IMR-90 (cell line): ENCODE measurements around the gene DYRK1B. TPM values are rescaled to one million over a fixed set of nuclear protein-coding genes. Genes with fewer than 3 reads are reported as not detected.

Source experiments
- ATAC-seq: fragments of 200-7000 bp; cut with Tn5 transposase; 2 replicates; pipeline ENCODE4 v1.9.1; 2020; ENCODE audit warnings: low read depth, mild to moderate bottlenecking, moderate library complexity
- BruUV-seq: library from RNA; stranded (reverse); fragments of 400-500 nt; replicated peaks from 2 replicates; lab custom pipeline; 2021; lab: Mats Ljungman, UMichigan
- CTCF ChIA-PET: fragments of 300-600 bp; formaldehyde crosslinking; extraction: SDS; loops from one replicate; lab custom pipeline; 2021; ENCODE audit warnings: antibody characterized with exemption; lab: Yijun Ruan, JAX
- POLR2A ChIA-PET: fragments of 300-600 bp; sonication (Branson Sonifier 250); formaldehyde crosslinking; loops from one replicate; lab custom pipeline; 2022; ENCODE audit warnings: antibody characterized with exemption; ENCODE audit not compliant: unreplicated experiment; lab: Charles Lee
- DNase-seq: peaks from one replicate; pipeline ENCODE4 v3.0.0; 2013
- H2AFZ ChIP-seq: replicated peaks from 2 replicates; pipeline ENCODE3; 2013; ENCODE audit warnings: low read length, mild to moderate bottlenecking; ENCODE audit not compliant: poor library complexity
- H2AK5ac ChIP-seq: 2 replicates; pipeline ENCODE4 v1.6.1; 2013; ENCODE audit warnings: low read depth, low read length, inconsistent platforms
- H2AK9ac ChIP-seq: replicated peaks from 2 replicates; pipeline ENCODE3; 2013; ENCODE audit warnings: mild to moderate bottlenecking, low read depth, low read length, moderate library complexity; ENCODE audit not compliant: poor library complexity
- H2BK120ac ChIP-seq: 2 replicates; pipeline ENCODE4 v1.6.1; 2013; ENCODE audit warnings: low read depth, low read length, inconsistent platforms
- H2BK15ac ChIP-seq: 3 replicates; pipeline ENCODE4 v1.6.1; 2013; ENCODE audit warnings: low read depth, low read length, inconsistent platforms
- H2BK20ac ChIP-seq: 2 replicates; pipeline ENCODE4 v1.6.1; 2013; ENCODE audit warnings: low read depth, mild to moderate bottlenecking, inconsistent platforms, low read length, moderate library complexity
- H2BK5ac ChIP-seq: 2 replicates; pipeline ENCODE4 v1.6.1; 2013; ENCODE audit warnings: mild to moderate bottlenecking, low read depth, low read length, inconsistent platforms; ENCODE audit not compliant: poor library complexity, severe bottlenecking
- H3K14ac ChIP-seq: replicated peaks from 2 replicates; pipeline ENCODE4 v1.6.1; 2013; ENCODE audit warnings: low read depth, low read length, inconsistent platforms
- H3K18ac ChIP-seq: 2 replicates; pipeline ENCODE4 v1.6.1; 2013; ENCODE audit warnings: low read depth, low read length, control low read depth
- H3K23ac ChIP-seq: 2 replicates; pipeline ENCODE4 v1.6.1; 2013; ENCODE audit warnings: low read depth, low read length, inconsistent platforms
- H3K27ac ChIP-seq: 2 replicates; pipeline ENCODE4 v1.5.1; 2013; ENCODE audit warnings: mild to moderate bottlenecking, control low read depth, low read length; ENCODE audit not compliant: insufficient read depth
- H3K27me3 ChIP-seq: 2 replicates; pipeline ENCODE4 v1.6.1; 2013; ENCODE audit warnings: low read length; ENCODE audit not compliant: control insufficient read depth, insufficient read depth
- H3K36me3 ChIP-seq: 2 replicates; pipeline ENCODE4 v1.6.1; 2013; ENCODE audit warnings: low read length, mixed read lengths; ENCODE audit not compliant: control insufficient read depth, insufficient read depth
- H3K4ac ChIP-seq: 2 replicates; pipeline ENCODE4 v1.6.1; 2013; ENCODE audit warnings: low read depth, low read length, inconsistent platforms
- H3K4me1 ChIP-seq: 2 replicates; pipeline ENCODE4 v1.6.1; 2013; ENCODE audit warnings: low read length, mixed read lengths; ENCODE audit not compliant: control insufficient read depth, insufficient read depth
- H3K4me2 ChIP-seq: 2 replicates; pipeline ENCODE4 v1.6.1; 2013; ENCODE audit warnings: low read depth, mild to moderate bottlenecking, control low read depth, low read length, moderate library complexity
- H3K4me3 ChIP-seq: 2 replicates; pipeline ENCODE4 v1.5.1; 2013; ENCODE audit warnings: low read depth, mild to moderate bottlenecking, control low read depth, low read length, moderate library complexity; ENCODE audit not compliant: insufficient read depth
- H3K56ac ChIP-seq: 2 replicates; pipeline ENCODE4 v1.6.1; 2013; ENCODE audit warnings: low read length, inconsistent platforms; ENCODE audit not compliant: insufficient read depth; ENCODE audit errors: extremely low read depth
- H3K79me1 ChIP-seq, 2 experiments: 2 replicates each; pipeline ENCODE4 v1.6.1; 2013; ENCODE audit warnings: low read length in 2 of 2, inconsistent platforms in 1 of 2, low read depth in 1 of 2
- H3K9ac ChIP-seq: 2 replicates; pipeline ENCODE4 v1.6.1; 2013; ENCODE audit warnings: low read depth, low read length, control low read depth
- H3K9me1 ChIP-seq: 2 replicates; pipeline ENCODE4 v1.6.1; 2013; ENCODE audit warnings: low read length, inconsistent platforms; ENCODE audit not compliant: insufficient read depth
- H3K9me3 ChIP-seq: 2 replicates; pipeline ENCODE4 v1.6.1; 2013; ENCODE audit warnings: low read length; ENCODE audit not compliant: control insufficient read depth, insufficient read depth
- H4K20me1 ChIP-seq: 2 replicates; pipeline ENCODE4 v1.6.1; 2013; ENCODE audit warnings: low read length, inconsistent platforms; ENCODE audit not compliant: insufficient read depth
- H4K5ac ChIP-seq: 2 replicates; pipeline ENCODE4 v1.6.1; 2013; ENCODE audit warnings: mild to moderate bottlenecking, low read depth, low read length, control low read depth
- H4K8ac ChIP-seq, 2 experiments: 2 replicates each; pipeline ENCODE4 v1.6.1; 2013; ENCODE audit warnings: low read depth in 2 of 2, low read length in 2 of 2, control low read depth in 1 of 2, inconsistent platforms in 1 of 2
- H4K91ac ChIP-seq: 2 replicates; pipeline ENCODE4 v1.6.1; 2013; ENCODE audit warnings: low read depth, low read length, inconsistent platforms; ENCODE audit not compliant: insufficient read depth
- CEBPB ChIP-seq: IDR thresholded peaks from 2 replicates; pipeline ENCODE4 v1.6.1; 2012; ENCODE audit warnings: low read depth, low read length, improper control_type of control experiment
- CHD1 ChIP-seq: IDR thresholded peaks from 2 replicates; pipeline ENCODE4 v1.6.1; 2012; ENCODE audit warnings: low read depth, low read length, improper control_type of control experiment
- CTCF ChIP-seq: conservative IDR thresholded peaks from 2 replicates; pipeline ENCODE4 v1.5.1; 2012; ENCODE audit warnings: mild to moderate bottlenecking, low read depth, low read length, improper control_type of control experiment
- FOS ChIP-seq: fragments of 150-350 bp; IDR thresholded peaks from 2 replicates; pipeline ENCODE4 v1.6.1; 2016; ENCODE audit warnings: low read depth, low read length
- MAFK ChIP-seq: IDR thresholded peaks from 2 replicates; pipeline ENCODE4 v1.6.1; 2012; ENCODE audit warnings: low read depth, low read length, improper control_type of control experiment
- NFE2L2 ChIP-seq: fragments of 150-350 bp; IDR thresholded peaks from 2 replicates; pipeline ENCODE4 v1.6.1; 2016; ENCODE audit warnings: low read depth, mild to moderate bottlenecking, low read length
- RCOR1 ChIP-seq: IDR thresholded peaks from 2 replicates; pipeline ENCODE4 v1.6.1; 2012; ENCODE audit warnings: mild to moderate bottlenecking, low read length, improper control_type of control experiment; ENCODE audit not compliant: insufficient replicate concordance
- RFX5 ChIP-seq: IDR thresholded peaks from 2 replicates; pipeline ENCODE4 v1.8.0; 2012; ENCODE audit warnings: low read depth, mild to moderate bottlenecking, low read length, moderate library complexity
- USF2 ChIP-seq: fragments of 150-350 bp; IDR thresholded peaks from 2 replicates; pipeline ENCODE4 v1.6.1; 2017; ENCODE audit warnings: mild to moderate bottlenecking, antibody characterized with exemption, low read length, low read depth
- WGBS, 2 experiments: methylation state at CpG; one replicate each; pipeline versions ENCODE4 v1.1.5 to v1.1.7; 2013; ENCODE audit warnings: missing lambda C conversion rate in 2 of 2; ENCODE audit not compliant: insufficient read length in 1 of 2; ENCODE audit errors: extremely low coverage in 2 of 2; 5-methylcytosine and 5-hydroxymethylcytosine counted together
- dilution Hi-C: fragments of 300-500 bp; cut with HindIII; formaldehyde crosslinking; loops from one replicate; pipeline ENCODE4 v1.14.3; 2018; ENCODE audit warnings: low sequenced_read_pairs; ENCODE audit not compliant: unreplicated experiment
- in situ Hi-C: fragments of 300-500 bp; cut with MboI; formaldehyde crosslinking; loops from 3 replicates; pipeline ENCODE4 v1.14.3; 2019; ENCODE audit warnings: low sequenced_read_pairs, inconsistent platforms, mixed read lengths
- intact Hi-C: fragments of 100-400 bp; cut with micrococcal nuclease; formaldehyde crosslinking; loops from 2 replicates; pipeline ENCODE4 v1.10.0; 2022
- polyA plus RNA-seq, 3 experiments: library from polyadenylated mRNA; depleted of rRNA; stranded (reverse); fragments of >200 nt; gene quantifications; 2 replicates each; pipeline ENCODE4 v1.2.3, GENCODE V29; 2012; ENCODE audit warnings: low replicate concordance in 1 of 3
- total RNA-seq: library from RNA; depleted of rRNA; stranded (reverse); fragments of >200 nt; gene quantifications from 2 replicates; pipeline ENCODE4 v1.2.3, GENCODE V29; 2012

Gene DYRK1B
- total and polyA plus RNA-seq, 2 of the 4 experiments (the other 2 are of a cell fraction): 2.7 to 11.4 TPM

GRCh38 chr19:39813264-39813993 lies 20.5 kb downstream of the DYRK1B start:
- DNase-seq: no peak
- no peak overlapping the region for H3K4ac ChIP-seq
- no peak overlapping the region for H2BK20ac ChIP-seq
- CTCF ChIA-PET: interaction anchor here (1.3 kb wide), 1 partner anchor 29 kb away, joined by 4 read pairs; no protein-coding TSS in a partner anchor
- no peaks in the 10 kb centered on the region for H3K79me1 ChIP-seq
- BruUV-seq: no TSS peak
- H3K9me3 ChIP-seq: peaks cover 2% of the 10 kb centered on the region; the same call in 1 of the 2 replicates
- dilution Hi-C loops (no loop called here), intact Hi-C loops (no loop called here), in situ Hi-C loops (no loop called here)
- no peaks in the 10 kb centered on the region; the same call in 1 of the 2 replicates for H3K36me3 ChIP-seq
- no peak overlapping the region for H3K4me3 ChIP-seq
- no peak overlapping the region for H4K5ac ChIP-seq
- H3K4me1 ChIP-seq: no peaks in the 10 kb centered on the region
- no peak overlapping the region for H3K18ac ChIP-seq
- TF ChIP-seq CHD1 (no peak), NFE2L2 (no peak), FOS (no peak), CEBPB (no peak), USF2 (no peak), MAFK (no peak), RCOR1 (no peak), CTCF (no peak), RFX5 (no peak)
- H2AK9ac ChIP-seq: no peak overlapping the region
- H3K27ac ChIP-seq: no peak overlapping the region
- H3K9ac ChIP-seq: no peak overlapping the region
- H2BK5ac ChIP-seq: no peak overlapping the region
- no peak overlapping the region for H2BK15ac ChIP-seq
- no peak overlapping the region for H3K14ac ChIP-seq
- no peak overlapping the region for H4K8ac ChIP-seq
- H2BK120ac ChIP-seq: no peak overlapping the region
- H2AFZ ChIP-seq: no peak overlapping the region
- no peak overlapping the region for H2AK5ac ChIP-seq
- no peak overlapping the region for H3K4me2 ChIP-seq
- no peaks in the 10 kb centered on the region for H4K20me1 ChIP-seq
- WGBS, 2 experiments: 20% methylated on average over 1 of the region's 9 CpGs; no CpG with 5 or more reads in 1 of the 2 experiments
- H3K9me1 ChIP-seq: no peaks in the 10 kb centered on the region; the same call in 1 of the 2 replicates
- no peak overlapping the region for H3K56ac ChIP-seq
- POLR2A ChIA-PET: no interaction called here
- no peak overlapping the region for H4K91ac ChIP-seq
- no peak overlapping the region for H3K23ac ChIP-seq
- H3K27me3 ChIP-seq: no peaks in the 10 kb centered on the region
- no peak for ATAC-seq
